HepG2 (cell line): ENCODE results near the gene EZH1. TPM values are rescaled to one million over a fixed set of nuclear protein-coding genes. Genes with fewer than 3 reads are reported as not detected.

ENCODE experiments used
- BRCA1 ChIP-seq: sonication (generic); formaldehyde crosslinking; IDR thresholded peaks from 2 replicates; pipeline ENCODE4 v1.4.0; 2020; ENCODE audit warnings: missing genetic modification reagents
- NAIF1 ChIP-seq: sonication (generic); formaldehyde crosslinking; IDR thresholded peaks from 2 replicates; pipeline ENCODE4 v1.5.0; 2020; ENCODE audit warnings: mild to moderate bottlenecking, missing genetic modification reagents, borderline replicate concordance
- NR2F1 ChIP-seq, 2 experiments: fragments of 450-650 bp in 1 of 2; formaldehyde crosslinking in 1 of 2; IDR thresholded peaks; 2 replicates each; pipeline versions ENCODE4 v1.5.0 to v1.6.1; 2016 to 2020; ENCODE audit warnings: mild to moderate bottlenecking in 1 of 2, missing compliant biosample characterization in 1 of 2, missing genetic modification reagents in 1 of 2, moderate library complexity in 1 of 2
- ZNF207 ChIP-seq: fragments of 450-650 bp; IDR thresholded peaks from 2 replicates; pipeline ENCODE4 v1.6.1; 2016; ENCODE audit warnings: antibody characterized with exemption, borderline replicate concordance
- ZNF350 ChIP-seq: sonication (generic); formaldehyde crosslinking; IDR thresholded peaks from 2 replicates; pipeline ENCODE4 v1.4.0; 2020; ENCODE audit warnings: mild to moderate bottlenecking, low read depth, missing genetic modification reagents, borderline replicate concordance
- ZNF589 ChIP-seq: sonication (generic); formaldehyde crosslinking; conservative IDR thresholded peaks from 2 replicates; pipeline ENCODE4 v1.8.0; 2022; ENCODE audit warnings: mild to moderate bottlenecking, moderate library complexity, missing genetic modification reagents
- ZNF616 ChIP-seq: sonication (generic); formaldehyde crosslinking; IDR thresholded peaks from 2 replicates; pipeline ENCODE4 v1.5.0; 2020; ENCODE audit warnings: low read depth, mild to moderate bottlenecking, missing genetic modification reagents
- ZNF639 ChIP-seq: conservative IDR thresholded peaks from 2 replicates; pipeline ENCODE4 v1.6.1; 2018; ENCODE audit warnings: missing genetic modification reagents
- ZNF883 ChIP-seq: sonication (generic); formaldehyde crosslinking; IDR thresholded peaks from 2 replicates; pipeline ENCODE4 v1.5.1; 2020; ENCODE audit warnings: mild to moderate bottlenecking, missing genetic modification reagents; ENCODE audit errors: not compliant biosample characterization
- polyA plus RNA-seq, 8 experiments: library from polyadenylated mRNA; depleted of rRNA in 3 of 8; stranded (reverse) in 7 of 8; unstranded in 1 of 8; fragments of >200 nt; fragmentation: Illumina TruSeq in 4 of 8; extraction: Trizol in 4 of 8; gene quantifications; 2 replicates each; pipeline versions ENCODE4 v1.2.1 to v1.2.3, GENCODE V29; 2011 to 2016; ENCODE audit warnings: low read depth in 4 of 8, missing spikeins in 1 of 8, mixed read lengths in 1 of 8; ENCODE audit not compliant: insufficient read depth in 1 of 8
- total RNA-seq, 5 experiments: library from RNA; depleted of rRNA; stranded (reverse); fragments of >200 nt; fragmentation: Illumina TruSeq; extraction: Trizol; gene quantifications; 2 replicates each; pipeline ENCODE4 v1.2.3, GENCODE V29; 2016; ENCODE audit warnings: low read depth in 1 of 5
- TF ChIP-seq, protein P1 (sequence below): sonication (generic); formaldehyde crosslinking; IDR thresholded peaks from 2 replicates; pipeline ENCODE4 v1.4.0; 2020; ENCODE audit warnings: low read depth, missing genetic modification reagents
- TF ChIP-seq, protein P2 (sequence below): IDR thresholded peaks from 2 replicates; pipeline ENCODE4 v1.6.1; 2016; ENCODE audit warnings: mild to moderate bottlenecking, missing biosample characterization, missing genetic modification reagents
- TF ChIP-seq, protein P3 (sequence below): sonication (generic); formaldehyde crosslinking; IDR thresholded peaks from 2 replicates; pipeline ENCODE4 v1.5.1; 2020; ENCODE audit warnings: missing genetic modification reagents, mild to moderate bottlenecking, borderline replicate concordance
- TF ChIP-seq, protein P4 (sequence below): sonication (generic); formaldehyde crosslinking; IDR thresholded peaks from 2 replicates; pipeline ENCODE4 v1.8.1; 2023; ENCODE audit warnings: mild to moderate bottlenecking, moderate library complexity, missing genetic modification reagents

Gene EZH1
- total and polyA plus RNA-seq, 2 of the 13 experiments (the other 11 are each of a cell fraction or from before 2014, with no cell fraction given): 11.6 to 24.0 TPM

GRCh38 chr17:42659079-42659931 lies 85.5 kb downstream of the EZH1 start, which contains the start of gene TUBG2 (continued):
- TF ChIP-seq, protein P1, sequence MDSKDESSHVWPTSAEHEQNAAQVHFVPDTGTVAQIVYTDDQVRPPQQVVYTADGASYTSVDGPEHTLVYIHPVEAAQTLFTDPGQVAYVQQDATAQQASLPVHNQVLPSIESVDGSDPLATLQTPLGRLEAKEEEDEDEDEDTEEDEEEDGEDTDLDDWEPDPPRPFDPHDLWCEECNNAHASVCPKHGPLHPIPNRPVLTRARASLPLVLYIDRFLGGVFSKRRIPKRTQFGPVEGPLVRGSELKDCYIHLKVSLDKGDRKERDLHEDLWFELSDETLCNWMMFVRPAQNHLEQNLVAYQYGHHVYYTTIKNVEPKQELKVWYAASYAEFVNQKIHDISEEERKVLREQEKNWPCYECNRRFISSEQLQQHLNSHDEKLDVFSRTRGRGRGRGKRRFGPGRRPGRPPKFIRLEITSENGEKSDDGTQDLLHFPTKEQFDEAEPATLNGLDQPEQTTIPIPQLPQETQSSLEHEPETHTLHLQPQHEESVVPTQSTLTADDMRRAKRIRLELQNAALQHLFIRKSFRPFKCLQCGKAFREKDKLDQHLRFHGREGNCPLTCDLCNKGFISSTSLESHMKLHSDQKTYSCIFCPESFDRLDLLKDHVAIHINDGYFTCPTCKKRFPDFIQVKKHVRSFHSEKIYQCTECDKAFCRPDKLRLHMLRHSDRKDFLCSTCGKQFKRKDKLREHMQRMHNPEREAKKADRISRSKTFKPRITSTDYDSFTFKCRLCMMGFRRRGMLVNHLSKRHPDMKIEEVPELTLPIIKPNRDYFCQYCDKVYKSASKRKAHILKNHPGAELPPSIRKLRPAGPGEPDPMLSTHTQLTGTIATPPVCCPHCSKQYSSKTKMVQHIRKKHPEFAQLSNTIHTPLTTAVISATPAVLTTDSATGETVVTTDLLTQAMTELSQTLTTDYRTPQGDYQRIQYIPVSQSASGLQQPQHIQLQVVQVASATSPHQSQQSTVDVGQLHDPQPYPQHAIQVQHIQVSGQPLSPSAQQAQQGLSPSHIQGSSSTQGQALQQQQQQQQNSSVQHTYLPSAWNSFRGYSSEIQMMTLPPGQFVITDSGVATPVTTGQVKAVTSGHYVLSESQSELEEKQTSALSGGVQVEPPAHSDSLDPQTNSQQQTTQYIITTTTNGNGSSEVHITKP (CRISPR knock-in tag): no peak; the same call in 1 of the 2 replicates
- TF ChIP-seq, protein P2, sequence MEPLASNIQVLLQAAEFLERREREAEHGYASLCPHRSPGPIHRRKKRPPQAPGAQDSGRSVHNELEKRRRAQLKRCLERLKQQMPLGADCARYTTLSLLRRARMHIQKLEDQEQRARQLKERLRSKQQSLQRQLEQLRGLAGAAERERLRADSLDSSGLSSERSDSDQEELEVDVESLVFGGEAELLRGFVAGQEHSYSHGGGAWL (CRISPR knock-in tag): peak; percentile 35; the same call in 1 of the 2 replicates
- TF ChIP-seq ZNF639 (CRISPR knock-in tag): no peak; the same call in 1 of the 2 replicates
- no peak for TF ChIP-seq ZNF207
- TF ChIP-seq, protein P3, sequence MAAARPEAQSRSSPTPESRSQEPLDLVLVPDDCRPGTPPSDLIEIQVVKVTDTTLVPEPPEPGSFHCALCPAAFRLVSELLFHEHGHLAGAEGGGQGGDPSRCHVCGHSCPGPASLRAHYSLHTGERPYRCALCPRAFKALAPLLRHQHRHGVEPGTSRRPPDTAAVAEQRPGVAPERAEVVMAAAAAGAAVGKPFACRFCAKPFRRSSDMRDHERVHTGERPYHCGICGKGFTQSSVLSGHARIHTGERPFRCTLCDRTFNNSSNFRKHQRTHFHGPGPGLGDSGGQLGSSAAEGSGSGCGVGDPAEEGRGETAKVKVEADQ (CRISPR knock-in tag): peak; percentile 70; the same call in 1 of the 2 replicates
- no peak; a peak in 1 of 4 replicates for TF ChIP-seq NR2F1 (CRISPR knock-in tag; IDR thresholded peaks at IDR 0.05)
- TF ChIP-seq, protein P4, sequence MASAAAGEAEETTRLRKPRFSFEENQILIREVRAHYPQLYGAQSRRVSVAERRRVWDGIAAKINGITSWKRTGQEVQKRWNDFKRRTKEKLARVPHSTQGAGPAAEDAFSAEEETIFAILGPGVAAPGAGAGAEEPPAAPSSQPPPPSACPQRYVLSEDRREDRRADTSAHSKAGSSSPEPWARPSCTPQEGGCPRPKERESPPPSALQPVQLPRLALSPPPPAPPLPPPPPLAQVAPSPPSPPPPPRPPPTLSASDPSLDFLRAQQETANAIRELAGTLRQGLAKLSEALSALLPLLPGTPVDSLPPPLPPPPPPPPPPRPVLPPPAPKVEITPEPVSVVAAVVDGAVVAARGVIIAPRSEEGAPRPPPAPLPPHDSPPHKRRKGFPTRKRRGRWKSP (CRISPR knock-in tag): peak; percentile 65; the same call in 1 of the 2 replicates
- TF ChIP-seq NAIF1 (CRISPR knock-in tag): 0 out of 2 replicates have a peak, but pooled peaks have one; percentile 22
- peak; percentile 64; the same call in 1 of the 2 replicates for TF ChIP-seq ZNF616 (CRISPR knock-in tag)
- no peak; the same call in 1 of the 2 replicates for TF ChIP-seq BRCA1
- TF ChIP-seq ZNF350: no peak; the same call in 1 of the 2 replicates
- TF ChIP-seq ZNF589 (CRISPR knock-in tag): no peak
- TF ChIP-seq ZNF883: peak; percentile 94
